Fibroblast of skin of left biceps (primary cell): ENCODE measurements around the gene ELL.

Experiments used
- DNase-seq, 2 experiments: peaks; one replicate each; pipeline ENCODE4 v3.0.0-alpha.2; 2013; ENCODE audit warnings: low read depth in 2 of 2

The ELL gene

GRCh38 chr19:18506101-18506930 lies 15.6 kb downstream of the ELL start:
- DNase-seq, result no peak

GRCh38 chr19:18504886-18505610 lies 16.8 kb downstream of the ELL start:
- DNase-seq, result no peak

- DNase-seq, result no peak
Measured at GRCh38 chr19:18503971-18504885, 17.6 kb downstream of the ELL start.

DNA sequence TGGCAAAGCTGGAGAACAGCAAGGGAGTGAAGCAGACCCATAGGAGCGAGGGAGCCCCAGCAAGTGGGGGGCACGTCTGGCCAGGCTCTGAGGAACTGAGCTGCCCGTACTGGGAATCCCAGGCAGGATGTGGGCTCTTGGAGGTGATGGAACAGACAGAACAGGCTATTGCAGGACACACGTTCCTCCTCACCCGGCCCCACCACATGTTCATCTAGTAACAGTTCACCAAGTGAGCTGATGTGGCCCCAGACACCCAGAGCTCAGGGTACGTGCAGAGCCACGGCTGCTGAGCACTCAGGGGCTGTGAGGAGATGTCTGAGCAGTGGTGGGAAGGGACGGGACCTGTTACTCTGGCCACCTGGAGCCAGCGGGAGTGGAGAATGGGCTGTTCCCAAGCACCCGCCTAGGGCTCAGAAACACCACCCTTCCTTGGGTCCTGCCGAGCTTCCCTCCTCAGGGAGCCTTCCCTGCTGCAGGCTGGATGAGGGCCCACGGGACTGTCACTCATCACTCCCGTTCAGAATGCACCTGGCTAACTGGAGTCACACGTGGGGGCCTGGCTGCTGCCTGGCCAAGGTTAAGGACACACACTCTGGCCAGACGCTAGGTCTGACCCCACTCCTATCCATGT lies 18.4 kb downstream of the ELL start:
- DNase-seq, result no peak

- no peak for DNase-seq
Measured at GRCh38 chr19:18502638-18503294, 19.1 kb downstream of the ELL start.

GRCh38 chr19:18502246-18502637 lies 19.6 kb downstream of the ELL start:
- DNase-seq, result no peak

DNA sequence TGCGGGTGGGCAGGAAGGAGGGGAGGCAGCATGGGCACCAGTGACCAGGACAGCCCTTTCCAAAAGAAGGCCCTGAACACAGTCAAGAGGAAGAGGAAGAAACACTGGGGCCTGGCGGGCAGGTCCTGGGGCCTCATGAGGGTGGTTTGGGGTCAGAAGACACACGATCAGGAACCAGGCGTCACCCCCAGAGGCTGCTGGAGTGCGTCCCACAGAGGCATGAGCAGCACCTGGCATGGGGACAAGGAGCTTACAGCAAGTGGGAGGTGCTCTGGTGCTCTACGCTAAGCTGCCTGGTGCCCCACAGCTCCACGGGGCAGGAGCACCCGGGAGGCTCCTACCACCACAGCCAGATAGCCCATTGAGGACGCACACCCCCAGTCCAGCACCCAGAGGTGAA lies 20.0 kb downstream of the ELL start:
- DNase-seq, result no peak

- no peak for DNase-seq
Measured at GRCh38 chr19:18501351-18501750, 20.5 kb downstream of the ELL start.

DNA sequence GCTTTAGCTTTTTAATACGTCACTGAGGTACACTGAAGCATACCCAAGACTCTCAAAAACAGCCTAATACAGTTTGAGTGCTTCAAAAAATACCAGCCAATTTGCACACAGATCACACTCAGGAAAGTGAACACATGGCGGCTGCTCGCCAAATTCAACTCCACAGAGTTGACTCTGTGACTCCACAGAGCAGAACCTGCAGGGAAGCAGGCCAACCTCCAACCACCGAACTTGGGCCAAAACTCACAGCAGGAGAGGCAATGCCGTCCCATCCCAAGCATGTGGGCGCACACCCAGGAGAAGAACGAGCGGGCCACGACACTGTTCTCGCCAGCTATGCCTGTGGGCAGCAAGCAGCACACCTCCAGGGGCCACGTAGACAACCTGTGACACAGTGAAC lies 21.1 kb downstream of the ELL start:
- no peak for DNase-seq

GRCh38 chr19:18500376-18500775 lies 21.5 kb downstream of the ELL start:
- DNase-seq, result no peak

GRCh38 chr19:18499055-18499775 lies 22.7 kb downstream of the ELL start:
- no peak for DNase-seq

- DNase-seq, result no peak
Measured at GRCh38 chr19:18496980-18497256, 25.0 kb downstream of the ELL start.

DNA sequence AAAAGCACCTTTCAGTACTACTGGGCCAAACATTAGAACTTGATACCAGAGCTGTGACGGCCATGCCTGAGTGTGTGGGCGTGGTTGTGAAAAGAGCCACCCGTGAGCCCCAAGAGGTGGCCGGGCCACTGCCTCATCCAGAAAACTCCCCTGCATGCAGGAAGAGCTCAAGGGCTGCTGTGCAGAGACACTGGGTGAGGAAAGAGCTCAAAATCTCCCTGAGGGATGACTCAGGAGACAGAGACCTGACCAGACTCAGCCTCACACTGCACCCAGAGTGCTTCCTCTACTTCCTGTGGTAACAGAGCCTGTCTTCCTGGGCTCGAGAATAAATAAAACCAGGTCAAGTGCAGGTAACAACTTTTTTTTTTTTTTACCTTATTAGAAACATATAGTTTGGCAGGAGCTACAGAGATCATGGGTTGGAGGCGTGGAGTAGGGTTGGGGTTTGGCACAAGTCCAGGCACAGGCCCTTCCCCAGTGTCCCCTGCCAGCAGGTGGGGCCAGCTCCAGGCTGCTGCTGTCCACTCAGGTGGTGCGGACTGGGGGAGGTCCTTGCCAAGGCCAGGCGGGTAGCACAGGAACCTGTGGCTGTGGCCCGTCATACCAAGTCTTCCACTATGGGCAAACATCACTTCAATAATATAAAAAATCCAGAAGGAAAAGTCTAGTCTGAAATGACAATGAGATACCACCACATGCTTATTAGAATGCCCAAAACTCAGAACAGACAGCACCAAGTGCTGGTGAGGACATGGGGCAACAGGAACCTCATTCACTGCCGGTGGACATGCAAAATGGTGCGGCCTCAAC lies 25.5 kb downstream of the ELL start:
- no peak for DNase-seq

- no peak for DNase-seq
Measured at GRCh38 chr19:18495204-18495911, 26.5 kb downstream of the ELL start.

DNA sequence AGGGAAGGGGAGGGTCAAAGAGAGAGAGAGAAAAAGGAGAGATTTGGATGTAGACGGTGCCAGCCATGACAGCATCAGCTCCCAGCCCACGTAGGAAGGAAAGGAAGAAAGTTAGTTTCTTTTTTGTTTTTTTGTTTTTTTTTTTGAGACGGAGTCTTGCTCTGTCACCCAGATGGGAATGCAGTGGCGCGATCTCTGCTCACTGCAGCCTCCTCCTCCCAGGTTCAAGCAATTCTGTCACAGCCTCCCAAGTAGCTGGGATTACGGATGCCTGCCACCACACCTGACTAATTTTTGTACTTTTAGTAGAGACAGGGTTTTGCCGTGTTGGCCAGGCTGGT lies 27.6 kb downstream of the ELL start:
- DNase-seq, result no peak

DNA sequence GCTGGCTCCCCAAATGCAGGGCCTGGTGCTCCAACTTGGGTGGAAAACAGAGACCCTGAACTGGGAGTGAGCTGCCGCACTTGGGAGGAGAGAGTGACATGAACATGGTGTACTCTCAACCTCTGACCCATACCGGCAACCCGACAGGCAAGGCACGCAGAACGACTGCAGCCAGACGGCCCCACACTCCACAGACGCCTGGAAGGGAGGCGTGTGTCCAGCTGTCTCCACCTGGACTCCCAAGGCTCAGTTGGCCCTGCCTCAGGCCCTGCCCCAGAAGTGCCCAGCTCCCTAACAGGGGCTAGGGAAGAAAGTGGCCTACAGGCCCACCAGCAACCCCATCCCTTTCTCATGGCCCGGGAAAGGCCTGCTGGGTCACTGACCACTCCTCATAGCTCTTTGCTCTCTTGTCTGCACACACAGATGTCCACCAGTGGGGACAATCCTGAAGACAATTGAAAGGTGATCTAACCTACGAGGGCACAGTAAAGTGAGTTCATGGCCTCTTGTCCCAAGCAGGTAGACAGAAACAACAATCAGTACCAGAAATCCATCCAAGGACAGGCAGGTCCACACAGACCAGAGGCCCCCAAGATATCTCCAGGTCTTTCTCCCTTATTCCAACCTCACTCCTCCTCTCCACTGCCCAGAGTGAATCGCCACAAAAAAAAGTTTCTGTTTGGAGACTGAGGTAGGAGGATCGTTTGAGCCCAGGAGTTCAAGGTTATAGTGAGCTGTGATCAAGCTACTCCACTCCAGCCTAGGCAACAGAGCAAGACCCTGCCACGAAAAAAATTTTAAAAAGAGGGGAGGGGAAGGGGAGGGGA lies 28.2 kb downstream of the ELL start:
- DNase-seq, result no peak

GRCh38 chr19:18491995-18492953 lies 29.6 kb downstream of the ELL start:
- DNase-seq, result no peak
